ENCODE measurements around the gene SLC44A3. TPM values are rescaled to one million over a fixed set of nuclear protein-coding genes. Genes with fewer than 3 reads are reported as not detected.

SLC44A3 gene
- total and polyA plus RNA-seq, 8 donors: 13.0 to 52.5 (median 23.2) TPM

- intact Hi-C loops (cut with DNase I): loop anchor here in 1 of 3 donors (10.0 kb wide), 1 partner anchor 319 kb away; no protein-coding TSS in a partner anchor
- H3K9me3 ChIP-seq: no peaks in the 10 kb centered on the region
- H3K36me3 ChIP-seq: no peaks in the 10 kb centered on the region
- FAIRE-seq: no peak
- H3K4me3 ChIP-seq: no peak overlapping the region
- H3K27me3 ChIP-seq: no peaks in the 10 kb centered on the region
- peak overlapping the region; percentile 3 to 65 (median 46) for H3K27ac ChIP-seq
- peak in 1 of 6 donors; percentile 27 for DNase-seq
- TF ChIP-seq CTCF (IDR thresholded peaks at IDR 0.05): no peak
- 34 to 41% methylated on average over 8 of the region's 8 CpGs for WGBS, 2 donors
- peak in 3 of 4 donors; percentile 47 to 67 (median 58) for ATAC-seq
- peaks cover 16 to 54% (median 29%) of the 10 kb centered on the region in 3 donors for H3K4me1 ChIP-seq
Observed at GRCh38 chr1:94803517-94804441, 16.4 kb upstream of the SLC44A3 start.

GRCh38 chr1:94804442-94804837, 15.7 kb upstream of the SLC44A3 start:
- intact Hi-C loops (cut with DNase I): loop anchor here in 1 of 3 donors (10.0 kb wide), 1 partner anchor 320 kb away; no protein-coding TSS in a partner anchor
- DNase-seq: no peak
- Histone ChIP-seq H3K4me1 (peaks cover 16 to 48% (median 29%) of the 10 kb centered on the region in 3 donors), H3K36me3 (no peaks in the 10 kb centered on the region), H3K4me3 (no peak overlapping the region), H3K27ac (peak overlapping the region in 2 of 4 donors; percentile 62 to 65), H3K9me3 (no peaks in the 10 kb centered on the region), H3K27me3 (no peaks in the 10 kb centered on the region)
- TF ChIP-seq CTCF (IDR thresholded peaks at IDR 0.05): no peak
- no peak for ATAC-seq
- 60 to 62% methylated on average over 3 of the region's 3 CpGs for WGBS, 2 donors
- no peak for FAIRE-seq

- Histone ChIP-seq H3K27ac (no peak overlapping the region), H3K9me3 (no peaks in the 10 kb centered on the region), H3K4me1 (peaks cover 14 to 35% (median 26%) of the 10 kb centered on the region in 3 donors), H3K27me3 (no peaks in the 10 kb centered on the region), H3K4me3 (no peak overlapping the region), H3K36me3 (no peaks in the 10 kb centered on the region)
- ATAC-seq: peak; percentile 49 to 75 (median 73)
- intact Hi-C loops (cut with DNase I): loop anchor here in 1 of 3 donors (5.0 to 10.0 kb wide), 2 partner anchors 279 to 321 kb away; no protein-coding TSS in a partner anchor
- peak in 4 of 6 donors; percentile 20 to 71 (median 56) for DNase-seq
- FAIRE-seq: no peak
- WGBS, 2 donors: 18 to 23% methylated on average over 4 of the region's 4 CpGs
- TF ChIP-seq CTCF (IDR thresholded peaks at IDR 0.05): peak; percentile 83 to 96 (median 94)
Observed at GRCh38 chr1:94805912-94806311, 14.2 kb upstream of the SLC44A3 start.

GRCh38 chr1:94806441-94806871, 13.7 kb upstream of the SLC44A3 start:
- H3K4me1 ChIP-seq: peaks cover 8 to 30% (median 21%) of the 10 kb centered on the region in 3 donors
- TF ChIP-seq CTCF (IDR thresholded peaks at IDR 0.05): no peak
- ATAC-seq: no peak
- H3K4me3 ChIP-seq: no peak overlapping the region
- no peaks in the 10 kb centered on the region for H3K36me3 ChIP-seq
- intact Hi-C loops (cut with DNase I): loop anchor here in 1 of 3 donors (5.0 to 10.0 kb wide), 2 partner anchors 279 to 322 kb away; no protein-coding TSS in a partner anchor
- no peaks in the 10 kb centered on the region for H3K27me3 ChIP-seq
- DNase-seq: no peak
- no peak overlapping the region for H3K27ac ChIP-seq
- 57 to 62% methylated on average over 6 of the region's 6 CpGs for WGBS, 2 donors
- no peak for FAIRE-seq
- no peaks in the 10 kb centered on the region for H3K9me3 ChIP-seq

Measured in pancreas (tissue), 10 donors.